B cell (primary cell): Measurements from ENCODE around the gene SLC35F3. TPM values are rescaled to one million over a fixed set of nuclear protein-coding genes. Genes with fewer than 3 reads are reported as not detected.

Experiments
- ATAC-seq: fragments of 200-7000 bp; cut with Tn5 transposase; one replicate; pipeline ENCODE4 v1.10.0; 2021; ENCODE audit warnings: low read depth, mild to moderate bottlenecking, moderate number of reproducible peaks, moderate library complexity
- CTCF ChIA-PET: fragments of 350-600 bp; sonication (Branson Sonifier 250); formaldehyde crosslinking; loops from one replicate; lab custom pipeline; 2021; ENCODE audit warnings: antibody characterized with exemption, inconsistent platforms; lab: Charles Lee
- POLR2A ChIA-PET: fragments of 350-600 bp; sonication (Branson Sonifier 250); formaldehyde crosslinking; loops from one replicate; lab custom pipeline; 2021; ENCODE audit warnings: antibody characterized with exemption; lab: Charles Lee
- DNase-seq: peaks from one replicate; pipeline ENCODE4 v3.0.0; 2013
- H2AFZ ChIP-seq: 2 replicates; pipeline ENCODE4 v1.6.1; 2012; ENCODE audit warnings: mild to moderate bottlenecking, low read depth, low read length; ENCODE audit not compliant: insufficient read depth, poor library complexity, severe bottlenecking
- H3K27ac ChIP-seq, 2 donors: 1 replicate in 1 of 2; 2 replicates in 1 of 2; pipeline ENCODE4 v1.5.1; 2012 to 2013; ENCODE audit warnings: low read length in 2 of 2, mild to moderate bottlenecking in 2 of 2, moderate library complexity in 1 of 2
- H3K27me3 ChIP-seq, 4 experiments: fragments of 200-600 bp in 1 of 4; sonication (generic) in 1 of 4; replicated peaks in 1 of 4; 1 replicate in 2 of 4; 2 replicates in 2 of 4; pipeline versions ENCODE4 v1.6.1 to v1.7.0; 2013 to 2016; ENCODE audit warnings: low read length in 3 of 4, mild to moderate bottlenecking in 2 of 4, mixed read lengths in 1 of 4, moderate library complexity in 1 of 4; ENCODE audit not compliant: insufficient read depth in 4 of 4, control insufficient read depth in 3 of 4; ENCODE audit errors: control extremely low read depth in 1 of 4
- H3K36me3 ChIP-seq, 2 experiments: replicated peaks in 1 of 2; 1 replicate in 1 of 2; 2 replicates in 1 of 2; pipeline versions ENCODE4 v1.6.1 to v1.7.1; 2013; ENCODE audit warnings: low read length in 1 of 2; ENCODE audit not compliant: insufficient read depth in 2 of 2, control insufficient read depth in 1 of 2; ENCODE audit errors: control extremely low read depth in 1 of 2, extremely low read depth in 1 of 2
- H3K4me1 ChIP-seq, 2 donors: fragments of 200-600 bp in 1 of 2; sonication (generic) in 1 of 2; 1 replicate in 1 of 2; 2 replicates in 1 of 2; pipeline versions ENCODE4 v1.5.1 to v1.6.1; 2013 to 2017; ENCODE audit warnings: low read length in 2 of 2; ENCODE audit not compliant: control insufficient read depth in 2 of 2, insufficient read depth in 2 of 2
- H3K4me2 ChIP-seq: replicated peaks from 2 replicates; pipeline ENCODE3; 2012; ENCODE audit warnings: mild to moderate bottlenecking, low read depth, low read length; ENCODE audit not compliant: poor library complexity, severe bottlenecking
- H3K4me3 ChIP-seq, 5 experiments: fragments of 200-600 bp in 1 of 5; sonication (generic) in 1 of 5; 1 replicate in 3 of 5; 2 replicates in 2 of 5; pipeline versions ENCODE4 v1.5.1 to v1.7.0; 2011 to 2016; ENCODE audit warnings: low read length in 4 of 5, mild to moderate bottlenecking in 4 of 5, low read depth in 2 of 5, control low read depth in 1 of 5, moderate library complexity in 1 of 5; ENCODE audit not compliant: insufficient read depth in 1 of 5; ENCODE audit errors: control extremely low read depth in 1 of 5, extremely low read depth in 1 of 5
- H3K79me2 ChIP-seq: fragments of 200-600 bp; sonication (generic); one replicate; pipeline ENCODE4 v1.6.0; 2016; ENCODE audit warnings: low read length; ENCODE audit not compliant: control insufficient read depth, insufficient read depth
- H3K9ac ChIP-seq: fragments of 200-600 bp; sonication (generic); 2 replicates; pipeline ENCODE4 v1.6.1; 2017; ENCODE audit warnings: mild to moderate bottlenecking, low read length, moderate library complexity
- H3K9me3 ChIP-seq, 3 donors: one replicate each; pipeline versions ENCODE4 v1.6.1 to v1.7.1; 2013; ENCODE audit warnings: low read length in 2 of 3; ENCODE audit not compliant: control insufficient read depth in 2 of 3, insufficient read depth in 1 of 3; ENCODE audit errors: control extremely low read depth in 1 of 3
- H4K20me1 ChIP-seq: 2 replicates; pipeline ENCODE4 v1.6.0; 2012; ENCODE audit warnings: mild to moderate bottlenecking, low read length; ENCODE audit not compliant: insufficient read depth, control insufficient read depth, poor library complexity, severe bottlenecking
- H3K27ac Mint-ChIP-seq: one replicate; pipeline ENCODE4 v1.8.0; 2021; ENCODE audit warnings: mixed read lengths
- H3K27me3 Mint-ChIP-seq: one replicate; pipeline ENCODE4 v1.8.0; 2021; ENCODE audit warnings: mixed read lengths
- H3K4me1 Mint-ChIP-seq: one replicate; pipeline ENCODE4 v1.8.0; 2021; ENCODE audit warnings: mixed read lengths
- H3K4me3 Mint-ChIP-seq: one replicate; pipeline ENCODE4 v1.8.0; 2021; ENCODE audit warnings: mixed read lengths
- H3K9me3 Mint-ChIP-seq: one replicate; pipeline ENCODE4 v1.8.0; 2022; ENCODE audit warnings: mixed read lengths; ENCODE audit not compliant: insufficient read depth
- CTCF ChIP-seq: fragments of 200-600 bp; IDR thresholded peaks from one replicate; pipeline ENCODE4 v1.8.0; 2022; ENCODE audit warnings: antibody characterized with exemption, mild to moderate bottlenecking
- EZH2 ChIP-seq: IDR thresholded peaks from 2 replicates; pipeline ENCODE4 v1.6.1; 2012; ENCODE audit warnings: borderline replicate concordance, low read depth, mild to moderate bottlenecking, moderate library complexity, low read length; ENCODE audit not compliant: insufficient read depth, poor library complexity, severe bottlenecking
- WGBS: methylation state at CpG from one replicate; pipeline ENCODE4 v1.1.5; 2013; ENCODE audit warnings: missing lambda C conversion rate; ENCODE audit not compliant: insufficient coverage; 5-methylcytosine and 5-hydroxymethylcytosine counted together
- intact Hi-C: fragments of 100-400 bp; cut with micrococcal nuclease; formaldehyde crosslinking; loops from one replicate; pipeline ENCODE4 v1.10.0; 2022
- polyA plus RNA-seq: library from polyadenylated mRNA; depleted of rRNA; stranded (reverse); fragments of >200 nt; gene quantifications from 2 replicates; pipeline ENCODE4 v1.2.3, GENCODE V29; 2012
- total RNA-seq, 2 donors: library from RNA; stranded (reverse); fragments of 120-200 nt in 1 of 2; gene quantifications; 1 replicate in 1 of 2; 2 replicates in 1 of 2; pipeline versions ENCODE4 v1.2.3 to v1.2.4, GENCODE V29; 2013 to 2022

The SLC35F3 gene
- total and polyA plus RNA-seq, 2 donors (not counting 1 experiment from before 2014, with no cell fraction given) = not detected

DNA sequence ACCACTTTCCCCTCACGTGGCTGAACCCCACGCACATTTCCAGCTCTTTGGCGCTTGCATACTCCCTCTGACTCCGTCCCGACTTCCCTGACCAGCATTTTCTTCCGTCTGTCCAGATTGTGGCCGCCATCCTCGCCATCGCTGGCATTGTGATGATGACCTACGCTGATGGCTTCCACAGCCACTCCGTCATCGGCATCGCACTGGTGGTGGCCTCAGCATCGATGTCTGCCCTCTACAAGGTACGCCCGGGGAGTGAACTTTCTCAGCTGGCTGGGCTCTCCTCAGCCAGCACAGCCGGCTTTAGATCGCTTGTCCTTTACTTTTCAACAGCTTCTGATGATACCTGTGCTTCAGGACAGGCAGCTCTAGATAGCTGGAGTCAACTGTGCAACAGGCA, 412.0 kb downstream of the SLC35F3 start:
- 95% methylated on average over 18 of the region's 18 CpGs for WGBS
- no peaks in the 10 kb centered on the region for H4K20me1 ChIP-seq
- H3K4me1 ChIP-seq = peaks cover 0 to 15% of the 10 kb centered on the region in 2 donors
- ATAC-seq (no peak), DNase-seq (no peak)
- Mint-ChIP-seq H3K9me3 (no peaks in the 10 kb centered on the region), H3K27me3 (peaks cover 44% of the 10 kb centered on the region), H3K4me3 (no peak overlapping the region), H3K4me1 (peaks cover 12% of the 10 kb centered on the region), H3K27ac (no peak overlapping the region)
- H3K9ac ChIP-seq = no peak overlapping the region
- H3K79me2 ChIP-seq = no peaks in the 10 kb centered on the region
- TF ChIP-seq EZH2 = no peak
- TF ChIP-seq CTCF = no peak
- H3K4me2 ChIP-seq = no peak overlapping the region
- H3K27ac ChIP-seq = no peak overlapping the region
- H2AFZ ChIP-seq = no peak overlapping the region
- H3K36me3 ChIP-seq = no peaks in the 10 kb centered on the region
- H3K27me3 ChIP-seq = peaks cover 0 to 6% (median 2%) of the 10 kb centered on the region in 4 experiments
- ChIA-PET POLR2A (no interaction called here), CTCF (interaction anchor here (2.0 kb wide), 1 partner anchor 10 kb away, joined by 6 read pairs; no protein-coding TSS in a partner anchor)
- no peaks in the 10 kb centered on the region for H3K9me3 ChIP-seq
- intact Hi-C loops = loop anchor here (10.0 kb wide), 1 partner anchor 1012 kb away; no protein-coding TSS in a partner anchor
- no peak overlapping the region for H3K4me3 ChIP-seq

DNA sequence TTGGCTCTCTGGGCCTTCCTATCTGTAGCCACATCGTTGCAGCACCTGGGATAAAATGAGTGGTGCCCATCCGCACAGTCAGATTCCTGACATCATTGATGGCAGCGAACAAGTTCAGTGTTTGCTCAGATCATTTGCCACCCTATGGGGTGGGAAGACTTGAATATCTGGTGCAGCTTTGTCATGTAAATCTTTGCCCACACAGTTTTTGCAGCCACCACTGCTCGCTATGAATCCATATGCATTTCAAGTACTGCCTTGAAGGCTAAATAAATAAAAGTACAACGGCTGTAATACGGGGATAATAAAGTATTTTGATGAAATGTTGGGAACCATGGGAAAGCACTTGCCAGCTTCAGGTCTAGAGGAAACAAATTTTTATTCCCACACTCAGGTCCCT, 412.5 kb downstream of the SLC35F3 start:
- TF ChIP-seq CTCF (no peak), EZH2 (no peak)
- H3K4me1 ChIP-seq = peaks cover 0 to 15% of the 10 kb centered on the region in 2 donors
- no peak overlapping the region for H3K4me2 ChIP-seq
- Mint-ChIP-seq H3K4me1 (peaks cover 12% of the 10 kb centered on the region), H3K27me3 (peaks cover 40% of the 10 kb centered on the region), H3K27ac (no peak overlapping the region), H3K9me3 (no peaks in the 10 kb centered on the region), H3K4me3 (no peak overlapping the region)
- no peak overlapping the region for H3K9ac ChIP-seq
- no peak overlapping the region for H2AFZ ChIP-seq
- CTCF ChIA-PET = interaction anchor here (2.0 kb wide), 1 partner anchor 10 kb away, joined by 6 read pairs; no protein-coding TSS in a partner anchor
- no peaks in the 10 kb centered on the region for H4K20me1 ChIP-seq
- H3K36me3 ChIP-seq = no peaks in the 10 kb centered on the region
- POLR2A ChIA-PET = no interaction called here
- no peak overlapping the region for H3K4me3 ChIP-seq
- DNase-seq (no peak), ATAC-seq (no peak)
- WGBS = 84% methylated on average over 3 of the region's 6 CpGs
- H3K27ac ChIP-seq = no peak overlapping the region
- H3K79me2 ChIP-seq = no peaks in the 10 kb centered on the region
- H3K9me3 ChIP-seq = no peaks in the 10 kb centered on the region
- H3K27me3 ChIP-seq = peaks cover 0 to 9% (median 2%) of the 10 kb centered on the region in 4 experiments
- intact Hi-C loops = loop anchor here (10.0 kb wide), 1 partner anchor 1012 kb away; no protein-coding TSS in a partner anchor
